AG04449 (cell line): ENCODE measurements around the gene PAK5.

Source experiments
- CTCF ChIA-PET: fragments of 350-600 bp; formaldehyde crosslinking; extraction: SDS; loops from one replicate; lab custom pipeline; 2021; ENCODE audit warnings: antibody characterized with exemption; lab: Yijun Ruan, JAX
- POLR2A ChIA-PET: fragments of 400-600, 350-600 bp; formaldehyde crosslinking; extraction: SDS; loops from one replicate; lab custom pipeline; 2020; ENCODE audit warnings: antibody characterized with exemption, inconsistent platforms; lab: Yijun Ruan, JAX
- DNase-seq: peaks from one replicate; pipeline ENCODE4 v3.0.0-alpha.2; 2010; ENCODE audit warnings: low read depth, low spot score
- H3K4me3 ChIP-seq: 2 replicates; pipeline ENCODE4 v1.5.1; 2011; ENCODE audit warnings: low read depth, mild to moderate bottlenecking, control low read depth, low read length
- CTCF ChIP-seq: IDR thresholded peaks from one replicate; pipeline ENCODE4 v1.5.1; 2011; ENCODE audit warnings: mild to moderate bottlenecking, moderate library complexity, low read length, control low read depth, inconsistent platforms; ENCODE audit not compliant: insufficient read depth; ENCODE audit errors: missing control alignments

PAK5 gene

GRCh38 chr20:9557411-9557810 lies 281.5 kb downstream of the PAK5 start:
- ChIA-PET POLR2A (no interaction called here), CTCF (no interaction called here)
- no peak overlapping the region for H3K4me3 ChIP-seq
- TF ChIP-seq CTCF, result no peak
- DNase-seq, result no peak

- no peak overlapping the region for H3K4me3 ChIP-seq
- DNase-seq, result no peak
- CTCF ChIA-PET, result no interaction called here
- no peak for TF ChIP-seq CTCF
- POLR2A ChIA-PET, result no interaction called here
Observed at GRCh38 chr20:9555781-9556180, 283.1 kb downstream of the PAK5 start.

- TF ChIP-seq CTCF, result no peak
- POLR2A ChIA-PET, result no interaction called here
- H3K4me3 ChIP-seq, result no peak overlapping the region
- CTCF ChIA-PET, result no interaction called here
- no peak for DNase-seq
Observed at GRCh38 chr20:9551808-9552550, 286.9 kb downstream of the PAK5 start.

- TF ChIP-seq CTCF, result no peak
- no peak for DNase-seq
- ChIA-PET POLR2A (no interaction called here), CTCF (no interaction called here)
- H3K4me3 ChIP-seq, result no peak overlapping the region
Observed at GRCh38 chr20:9550871-9551270, 288.0 kb downstream of the PAK5 start.

GRCh38 chr20:9550283-9550682 lies 288.6 kb downstream of the PAK5 start:
- no peak for TF ChIP-seq CTCF
- ChIA-PET CTCF (no interaction called here), POLR2A (no interaction called here)
- DNase-seq, result no peak
- H3K4me3 ChIP-seq, result no peak overlapping the region

GRCh38 chr20:9543214-9543613 lies 295.7 kb downstream of the PAK5 start:
- H3K4me3 ChIP-seq, result no peak overlapping the region
- DNase-seq, result no peak
- POLR2A ChIA-PET, result no interaction called here
- TF ChIP-seq CTCF, result no peak
- CTCF ChIA-PET, result no interaction called here
